DMS53 treated with DMSO at 0.1 percent for 48 hours (cell line): ENCODE measurements around the gene CFAP45.

ENCODE experiments used
- DNase-seq: peaks from one replicate; lab custom pipeline; 2025; ENCODE audit not compliant: unreplicated experiment; lab: John Stamatoyannopoulos, UW

The CFAP45 gene, protein sequence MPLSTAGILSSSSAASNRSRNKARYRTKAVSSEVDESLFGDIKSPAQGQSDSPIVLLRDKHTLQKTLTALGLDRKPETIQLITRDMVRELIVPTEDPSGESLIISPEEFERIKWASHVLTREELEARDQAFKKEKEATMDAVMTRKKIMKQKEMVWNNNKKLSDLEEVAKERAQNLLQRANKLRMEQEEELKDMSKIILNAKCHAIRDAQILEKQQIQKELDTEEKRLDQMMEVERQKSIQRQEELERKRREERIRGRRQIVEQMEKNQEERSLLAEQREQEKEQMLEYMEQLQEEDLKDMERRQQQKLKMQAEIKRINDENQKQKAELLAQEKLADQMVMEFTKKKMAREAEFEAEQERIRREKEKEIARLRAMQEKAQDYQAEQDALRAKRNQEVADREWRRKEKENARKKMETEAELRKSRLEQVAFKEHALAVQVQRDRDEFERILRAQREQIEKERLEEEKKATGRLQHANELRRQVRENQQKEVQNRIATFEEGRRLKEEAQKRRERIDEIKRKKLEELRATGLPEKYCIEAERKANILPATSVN

DNA sequence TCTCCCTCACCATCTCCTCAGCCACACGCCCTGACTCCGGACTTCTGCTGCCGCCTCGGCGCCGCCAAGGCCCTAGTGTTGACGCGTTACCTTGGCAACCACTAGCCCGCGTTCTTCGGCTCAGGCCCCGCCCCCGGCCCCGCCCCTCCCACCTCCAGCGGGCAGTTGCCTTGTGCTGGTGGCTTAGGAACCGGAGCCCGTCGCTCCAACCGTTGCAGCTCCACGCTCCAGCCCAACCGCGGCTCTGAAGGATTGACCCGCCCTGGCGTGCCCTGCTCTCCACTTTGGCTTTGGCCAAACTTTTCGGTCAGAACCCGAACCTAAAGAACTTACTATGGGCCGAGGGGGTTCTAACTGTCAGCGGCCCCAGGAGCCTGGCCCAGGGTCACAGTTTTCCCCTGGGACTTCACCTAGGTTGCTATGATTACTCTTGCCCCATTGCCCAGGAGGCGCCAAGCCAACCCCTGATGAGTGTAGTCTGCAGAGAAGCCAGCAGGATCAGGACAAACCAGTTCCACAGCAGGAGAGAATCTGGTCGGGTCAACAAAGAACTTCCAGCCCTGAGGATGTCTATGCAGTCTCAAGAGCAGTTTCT, at the start of gene CFAP45:
Gene CFAP45 (minus strand): TSS at position 80 of the 595 bp plus-strand sequence. CDS start 67 bp downstream, at position 13.
- peak; percentile 84 for DNase-seq

DNA sequence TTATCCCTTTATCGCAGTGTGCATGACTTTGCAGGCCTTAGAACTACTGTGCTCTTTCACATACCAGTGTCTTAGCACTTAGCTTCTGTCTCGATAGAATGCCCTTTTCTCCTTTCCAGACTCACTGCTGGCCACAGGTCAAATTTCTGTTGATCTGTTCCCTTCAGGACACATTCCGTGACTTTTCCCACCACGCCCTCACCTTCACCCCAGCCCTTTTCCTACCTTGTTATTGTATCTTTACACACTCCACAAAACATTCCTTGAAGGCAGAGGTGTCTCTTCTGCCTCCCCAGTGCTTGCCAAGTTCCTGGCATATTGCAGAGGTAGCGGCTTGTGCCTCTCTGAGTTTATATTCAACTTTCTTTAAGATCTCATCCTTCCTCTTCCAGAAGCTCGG, 49.2 kb upstream of the CFAP45 start:
- DNase-seq, result no peak

DNA sequence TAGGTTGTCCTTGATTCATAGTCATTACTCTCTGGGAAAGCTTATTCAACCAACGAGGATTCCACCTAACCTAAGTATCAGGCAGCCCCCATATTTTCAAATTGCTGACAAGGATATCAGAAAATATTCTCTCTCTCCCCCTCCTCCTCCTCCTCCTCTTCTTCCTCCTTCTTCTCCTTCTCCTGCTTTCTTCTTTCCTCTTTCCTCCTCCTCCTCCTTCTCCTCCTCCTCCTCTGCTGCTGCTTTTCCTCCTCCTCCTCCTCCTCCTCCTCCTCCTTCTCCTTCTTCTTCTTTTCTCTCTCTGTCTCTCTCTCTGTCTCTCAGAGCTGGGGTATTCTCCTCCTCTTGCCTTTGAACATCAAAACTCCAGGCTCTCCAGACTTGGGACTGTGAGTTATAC, 48.0 kb upstream of the CFAP45 start:
- no peak for DNase-seq

DNA sequence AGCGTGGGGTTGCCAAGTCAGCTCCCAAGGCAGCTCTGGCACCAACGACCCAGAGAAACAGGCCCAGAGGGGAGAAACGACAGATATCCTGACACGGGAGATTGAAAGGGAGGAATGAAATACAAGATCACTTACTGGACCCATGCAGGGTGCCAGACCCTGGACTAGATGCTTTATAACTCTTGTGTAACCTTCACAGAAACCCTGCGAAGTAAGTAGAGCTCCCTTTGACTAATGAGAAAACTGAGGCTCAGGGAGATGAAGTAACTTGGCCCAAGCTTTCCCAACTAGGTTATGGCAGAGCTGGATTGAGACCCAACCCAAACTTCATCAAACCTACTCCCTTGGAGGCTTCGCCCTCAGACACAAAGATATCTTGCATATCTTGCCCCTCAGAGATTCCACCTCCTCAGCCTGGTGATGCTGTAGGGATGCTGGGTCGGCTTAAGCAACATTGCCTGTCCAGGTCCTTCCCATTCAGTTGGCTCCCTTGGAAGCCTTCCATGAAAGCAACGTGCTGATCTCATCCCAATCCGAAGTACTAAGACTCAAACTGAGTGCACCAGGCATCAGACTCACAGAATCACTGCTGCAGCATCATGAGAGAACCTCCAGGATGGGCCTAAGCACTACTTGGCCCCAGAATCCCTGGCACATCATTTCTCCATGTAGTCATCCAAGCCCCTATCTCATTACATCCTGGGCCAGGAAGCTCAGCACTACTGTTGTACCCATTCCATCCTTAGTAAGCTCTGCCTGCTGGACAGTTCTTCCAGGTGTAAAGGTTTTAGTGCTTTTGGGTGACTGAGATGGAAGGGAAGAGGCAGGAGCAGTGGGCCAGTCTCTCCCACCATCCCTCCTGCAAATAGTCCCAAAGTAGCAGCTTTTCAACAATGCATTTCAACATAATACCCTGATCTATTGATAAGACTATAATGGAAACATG, 46.5 kb upstream of the CFAP45 start:
- DNase-seq, result no peak

DNA sequence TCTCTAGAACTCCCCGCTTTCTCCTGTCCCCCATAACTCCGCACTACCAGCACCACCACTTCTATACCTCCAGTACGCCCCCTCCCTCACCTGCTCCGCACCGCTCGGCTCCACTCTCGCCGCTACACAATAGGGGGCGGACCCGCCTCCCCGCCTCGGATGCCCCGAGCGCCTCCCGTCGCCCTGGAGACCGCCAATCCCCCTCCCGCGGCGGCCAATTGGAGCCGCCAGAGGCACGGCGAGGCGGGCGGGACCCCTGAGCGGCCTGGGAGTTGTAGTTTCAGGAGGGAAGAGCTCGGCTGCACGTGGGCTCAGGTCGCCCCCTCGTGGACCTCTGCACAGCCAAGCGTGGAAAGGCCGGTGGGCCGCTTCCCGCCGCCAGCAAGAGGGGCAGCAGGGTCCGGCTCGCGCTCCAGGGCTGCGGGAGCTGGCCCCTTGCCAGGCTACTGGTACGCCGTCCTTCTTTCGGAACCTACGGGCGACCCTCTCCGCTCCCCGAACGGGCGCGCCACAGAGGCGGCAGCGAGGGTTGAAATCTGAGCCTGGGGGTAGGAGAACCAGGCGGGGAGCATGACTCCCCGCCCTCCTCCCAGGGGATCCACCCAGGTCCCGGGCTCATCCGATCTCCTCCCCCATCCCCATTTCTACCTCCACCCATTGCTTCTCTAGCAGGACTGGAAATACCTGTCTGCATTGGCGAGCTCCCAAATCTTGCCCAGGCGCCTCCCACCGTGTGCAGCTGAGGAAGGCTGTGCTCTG, 45.7 kb upstream of the CFAP45 start, which contains the start of gene IGSF9:
Gene IGSF9 (minus strand): TSS at position 131 of the 759 bp plus-strand sequence. CDS start 2,159 bp downstream, outside the sequence.
- peak; percentile 66 for DNase-seq

DNA sequence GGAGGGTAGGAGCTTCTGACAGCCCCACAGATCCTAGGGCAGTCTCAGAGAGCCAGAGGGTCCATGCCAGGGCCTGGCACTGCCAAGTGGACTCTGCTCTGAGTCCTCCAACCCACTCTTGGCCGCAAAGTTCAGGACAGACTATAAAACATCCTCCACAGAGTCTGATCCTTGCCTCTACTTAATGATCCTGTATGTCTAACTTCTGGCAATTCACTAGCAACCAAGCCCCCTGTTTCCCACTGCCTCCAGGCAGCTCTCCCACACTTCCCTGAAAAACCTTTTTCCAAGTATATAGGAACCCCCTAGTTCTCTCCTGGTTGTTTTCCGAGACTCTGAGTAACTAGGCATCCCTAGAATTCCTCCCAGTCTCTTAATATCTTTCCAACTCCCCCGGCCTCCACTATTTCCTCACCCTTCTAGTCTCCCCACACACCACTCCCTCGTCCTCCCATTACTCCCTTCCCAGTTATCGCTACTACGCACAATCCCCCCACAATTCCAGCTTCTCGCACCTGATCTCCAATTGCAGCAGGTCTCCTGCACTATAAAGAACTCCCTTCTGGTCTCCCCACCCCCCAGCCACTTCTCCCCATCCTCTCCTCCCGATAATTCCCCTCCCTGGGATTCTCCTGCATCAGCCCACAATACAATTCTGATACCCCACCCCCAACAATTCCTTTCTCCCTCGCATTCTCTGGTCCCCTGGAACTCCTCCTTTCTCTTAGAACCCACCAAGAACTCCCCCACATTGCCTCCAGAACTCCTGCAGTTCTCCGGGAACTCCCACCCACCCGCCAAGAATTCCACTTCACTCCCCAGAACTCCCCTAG, 44.9 kb upstream of the CFAP45 start:
- no peak for DNase-seq

DNA sequence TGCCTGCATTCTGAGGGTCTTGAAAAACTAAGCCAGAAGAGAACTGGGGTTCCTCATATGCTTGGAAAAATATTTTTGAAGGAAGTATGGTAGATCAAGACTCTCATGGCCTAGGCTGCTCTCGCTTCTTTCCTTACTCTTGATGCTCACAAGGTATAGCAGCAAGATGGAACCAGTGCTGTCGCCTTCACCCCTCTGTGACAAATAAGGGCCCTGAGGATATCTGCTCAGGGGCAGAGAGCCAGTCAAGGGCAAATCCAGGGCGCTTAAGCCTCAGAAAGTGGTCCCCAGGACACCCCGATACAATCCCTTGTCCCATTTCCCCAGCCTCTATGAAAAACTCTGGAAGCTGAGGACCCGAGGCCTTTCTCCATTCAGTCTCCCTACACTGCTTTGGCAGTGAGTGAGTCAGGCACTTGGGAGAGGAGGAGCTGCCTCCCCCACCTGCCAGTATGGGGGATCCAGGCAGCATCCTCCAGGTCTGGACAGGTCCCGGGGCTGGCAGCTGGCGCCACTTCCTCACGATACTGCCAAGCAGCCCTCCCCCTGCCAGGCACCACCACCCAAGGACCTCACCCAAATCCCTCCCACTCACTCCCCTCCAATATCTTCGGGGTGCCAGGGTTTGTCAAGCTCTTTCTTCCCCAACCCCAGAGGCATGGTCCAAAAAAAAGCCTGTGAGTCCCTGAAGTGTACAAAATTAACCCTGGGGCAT, 44.1 kb upstream of the CFAP45 start:
- no peak for DNase-seq

DNA sequence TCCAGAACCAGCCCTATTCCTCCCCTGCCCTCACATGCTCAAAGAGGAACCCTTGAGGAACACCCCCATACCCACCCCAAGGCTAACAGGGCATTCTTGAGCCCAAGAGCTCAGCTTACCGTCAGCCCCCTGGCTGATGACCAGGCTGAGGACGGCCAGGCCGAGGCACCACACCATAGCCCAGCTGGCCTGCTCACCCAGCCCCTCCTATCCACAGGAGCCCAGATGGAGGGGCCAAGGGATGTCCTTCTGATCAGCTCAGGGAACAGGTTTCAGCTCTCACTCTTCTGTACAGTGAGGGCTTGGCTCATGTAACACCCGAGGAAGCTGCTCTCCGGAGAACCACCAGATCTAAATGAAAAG, 43.3 kb upstream of the CFAP45 start:
- no peak for DNase-seq

DNA sequence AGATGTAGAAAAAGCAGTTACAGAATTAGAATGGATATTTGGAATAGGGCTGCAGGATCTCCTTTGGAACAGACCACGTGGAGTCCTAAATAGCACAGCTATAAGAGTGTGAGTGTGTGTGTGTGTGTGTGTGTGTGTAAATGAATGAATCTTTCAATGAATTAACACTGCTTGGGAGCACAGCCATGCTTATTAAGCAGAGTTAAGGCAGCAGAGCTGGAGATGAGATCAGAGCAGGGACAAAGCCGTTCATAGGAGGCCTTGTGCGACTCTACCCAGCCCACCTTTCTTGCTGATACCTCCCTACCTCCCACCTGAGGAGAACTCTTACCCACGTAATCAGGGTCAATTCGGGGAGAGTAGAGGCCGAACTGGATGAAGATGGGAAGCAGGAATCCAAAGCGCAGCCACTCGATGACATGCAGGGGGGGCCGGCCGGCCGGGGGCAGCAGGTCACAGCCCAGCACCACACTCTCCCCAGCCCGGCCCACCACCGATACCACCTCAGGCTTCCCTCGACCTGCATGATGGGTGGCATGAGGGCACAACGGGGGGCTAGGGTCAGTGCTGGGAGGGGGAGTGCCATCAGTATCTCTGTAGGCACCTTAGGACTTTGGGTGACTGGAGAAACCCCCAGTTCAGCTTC, 42.8 kb upstream of the CFAP45 start:
- DNase-seq, result no peak

DNA sequence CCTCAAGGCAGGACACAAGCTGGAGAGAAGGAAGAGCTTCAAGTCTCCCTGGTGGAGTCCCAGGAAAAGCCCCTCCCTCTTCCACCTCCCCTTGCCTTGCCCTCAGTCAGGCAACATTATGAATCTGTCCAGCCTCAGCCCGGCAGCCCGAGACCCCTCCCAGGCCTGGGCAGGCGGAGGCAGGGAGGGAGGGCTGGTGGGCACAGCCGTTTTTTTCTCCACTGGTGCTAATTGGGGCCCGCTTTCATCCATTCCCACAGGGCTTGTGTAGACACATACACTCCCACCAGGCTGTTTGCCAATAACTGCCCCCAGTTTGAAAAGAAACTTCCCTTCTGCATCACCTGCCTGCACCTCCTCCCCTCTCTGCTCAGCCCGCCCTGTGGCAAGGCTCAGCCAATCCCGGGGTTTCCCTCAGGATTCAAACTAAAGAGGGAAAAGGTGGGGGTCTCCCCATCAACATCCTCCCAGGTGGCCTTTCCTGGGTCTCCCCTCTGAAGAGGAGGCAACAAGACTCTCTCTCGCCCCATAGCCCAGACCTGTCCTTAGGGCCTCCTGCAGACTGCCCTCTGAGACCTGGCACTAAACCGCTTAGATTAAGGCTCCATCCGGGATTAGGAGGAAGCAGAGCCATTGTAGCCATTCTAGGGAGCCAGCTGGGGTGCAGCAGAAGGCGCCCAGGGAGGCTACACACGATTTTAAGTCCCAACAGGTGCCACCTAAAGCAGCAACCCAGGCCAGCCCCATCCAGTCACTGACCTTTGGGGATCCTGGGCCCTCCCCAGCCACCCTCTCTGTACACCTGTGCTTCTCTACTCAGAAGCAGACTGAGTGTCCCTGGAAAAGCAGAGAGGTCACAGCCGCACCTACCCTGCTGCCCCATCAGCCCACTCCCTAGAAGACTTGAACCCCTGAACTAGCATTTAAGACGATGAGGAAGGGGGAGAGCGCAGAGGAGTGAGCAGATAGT, 41.9 kb upstream of the CFAP45 start:
- no peak for DNase-seq

DNA sequence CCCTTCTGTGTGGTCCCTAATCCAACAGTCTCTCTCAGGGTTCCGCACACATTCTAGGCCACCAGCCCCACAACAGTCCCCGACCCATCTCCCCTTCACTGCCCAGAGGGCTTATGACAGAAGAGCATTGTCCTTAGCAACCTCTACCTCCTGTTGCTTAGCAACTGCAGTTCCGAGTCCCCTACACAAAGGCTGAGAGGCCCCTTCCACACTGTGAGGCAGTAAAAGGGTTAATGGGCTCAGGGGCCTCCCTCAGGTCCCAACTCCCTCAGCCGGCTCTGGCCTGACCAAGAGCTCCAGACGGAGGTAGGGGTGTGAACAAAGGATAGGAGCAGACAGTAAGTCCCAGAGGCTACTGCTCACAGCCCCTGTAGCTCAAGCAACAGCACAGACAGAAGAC, 41.2 kb upstream of the CFAP45 start:
- no peak for DNase-seq

DNA sequence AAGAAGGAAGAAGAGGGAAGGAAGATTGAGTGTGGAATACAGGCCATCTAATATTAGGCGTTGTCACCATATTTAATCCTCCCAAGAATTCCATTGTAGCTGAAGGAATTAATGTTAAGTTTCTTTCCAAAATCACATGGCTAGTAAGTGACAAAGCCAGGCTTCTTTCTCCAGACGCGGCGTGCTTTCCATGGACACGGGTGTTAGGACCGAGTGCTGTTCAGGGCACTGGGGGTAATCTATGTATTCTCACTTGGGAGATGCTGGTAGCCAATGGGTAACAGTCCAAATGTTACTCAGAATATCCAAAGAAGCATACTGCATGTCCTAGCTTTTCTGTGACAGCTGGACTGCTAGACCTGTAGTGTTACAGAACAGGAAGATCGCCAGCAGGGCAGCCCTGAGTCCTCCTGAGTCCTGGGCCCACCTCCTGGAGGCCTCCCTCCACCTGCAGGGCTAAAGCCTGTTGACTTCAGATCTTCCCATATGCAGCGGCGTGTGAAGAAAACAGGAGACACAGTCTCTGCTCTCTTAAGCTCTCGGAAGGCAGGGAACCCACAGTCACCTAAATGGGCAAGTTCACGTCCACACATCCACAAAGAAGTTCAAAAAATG, 40.1 kb upstream of the CFAP45 start:
- no peak for DNase-seq

DNA sequence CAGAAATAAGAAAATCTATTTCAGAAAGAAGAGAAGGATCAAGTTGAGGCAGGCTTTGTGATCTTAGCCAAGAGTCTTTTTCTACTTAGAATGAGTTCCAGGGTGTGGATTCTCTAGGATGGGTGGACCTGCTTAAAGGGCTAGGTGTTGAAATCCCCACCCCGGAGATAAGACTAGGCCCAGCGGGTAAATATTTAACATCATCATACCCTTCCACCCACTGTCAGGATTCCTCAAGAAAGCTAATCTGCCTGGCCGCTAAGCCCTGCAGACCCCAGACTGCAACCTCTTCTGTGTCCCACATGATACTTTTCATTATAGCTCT, 39.7 kb upstream of the CFAP45 start:
- DNase-seq, result no peak

DNA sequence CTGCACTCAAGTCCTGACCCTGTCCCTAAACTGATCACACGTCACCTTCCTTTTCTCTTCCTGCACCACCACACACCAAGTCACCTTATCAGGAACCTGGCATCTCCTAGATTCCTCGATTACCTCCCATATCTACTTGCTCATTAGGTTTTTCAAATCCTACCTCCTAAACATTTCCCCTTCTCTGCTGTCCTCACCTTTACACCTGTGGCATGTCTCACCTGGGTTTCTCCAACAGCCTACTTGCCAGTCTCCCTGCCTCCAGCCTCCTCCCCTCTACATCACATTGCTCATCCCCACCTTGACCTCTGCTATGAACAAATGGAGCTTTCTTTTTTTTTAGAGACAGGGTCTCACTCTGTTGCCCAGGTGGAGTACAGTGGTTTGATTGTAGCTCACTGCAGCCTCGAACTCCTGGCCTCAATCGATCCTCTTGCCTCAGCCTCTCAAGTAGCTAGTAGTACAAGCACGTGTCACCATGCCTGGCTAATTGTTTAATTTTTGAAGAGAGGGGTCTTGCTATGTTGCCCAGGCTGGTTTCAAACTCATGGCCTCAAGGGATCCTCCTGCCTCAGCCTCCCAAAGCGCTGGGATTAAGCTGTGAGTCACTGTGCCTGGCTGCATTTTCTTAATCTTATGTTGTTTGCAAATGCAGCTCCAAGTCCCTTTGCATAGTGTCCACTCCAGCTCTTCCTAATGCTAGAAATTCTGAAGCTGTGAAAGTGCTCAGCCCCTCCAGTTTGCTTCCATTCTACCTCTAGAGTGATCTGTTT, 39.1 kb upstream of the CFAP45 start:
- DNase-seq, result no peak

DNA sequence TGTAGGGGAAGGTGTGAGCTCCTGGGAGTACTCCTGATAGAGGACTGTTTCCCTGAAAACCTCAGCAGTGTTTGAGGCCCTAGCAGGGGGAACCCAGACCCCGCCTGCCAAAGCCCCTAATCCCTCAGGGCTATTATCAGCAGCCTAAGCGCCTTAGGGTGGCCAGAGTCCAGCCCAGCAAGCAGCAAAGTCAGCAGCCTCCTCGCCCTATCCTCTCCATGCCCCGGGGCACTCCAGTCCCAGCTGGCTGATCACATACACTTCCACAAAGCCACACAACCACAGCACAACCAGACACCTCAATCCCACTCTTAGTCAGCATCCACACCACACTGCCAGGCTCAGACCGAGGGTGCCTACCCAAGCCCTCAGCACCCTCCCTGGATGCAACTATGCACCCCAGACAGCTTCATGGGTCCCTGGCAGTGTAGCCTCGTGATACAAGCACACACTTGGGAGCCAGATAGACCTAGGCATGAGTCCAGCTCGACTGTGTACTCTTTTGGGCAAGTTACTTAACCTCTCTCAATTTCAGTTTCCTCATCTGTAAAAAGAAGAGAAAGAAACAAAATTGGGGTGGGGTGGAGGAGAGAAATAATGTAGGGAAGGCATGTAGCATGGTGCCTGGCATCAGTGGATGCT, 38.4 kb upstream of the CFAP45 start:
- DNase-seq, result no peak
